ENCODE data around the gene CCDC197. TPM values are rescaled to one million over a fixed set of nuclear protein-coding genes. Genes with fewer than 3 reads are reported as not detected.

CCDC197 gene
- total RNA-seq, 1 donor from 2014 or later: not detected

- TF ChIP-seq EZH2phosphoT487 (IDR thresholded peaks at IDR 0.05) (no peak), CTCF (IDR thresholded peaks at IDR 0.05) (no peak), EZH2 (IDR thresholded peaks at IDR 0.05) (no peak)
- H3K9me3 ChIP-seq (ENCODE audit: low read depth): no peaks in the 10 kb centered on the region
- H3K4me1 Mint-ChIP-seq: peaks cover 35% of the 10 kb centered on the region
- H3K9me3 Mint-ChIP-seq: no peaks in the 10 kb centered on the region
- no peak overlapping the region for H3K9ac ChIP-seq
- no peak for DNase-seq (ENCODE audit: low spot score)
- H3K27me3 Mint-ChIP-seq (ENCODE audit: insufficient read depth, low read depth): peaks cover 7% of the 10 kb centered on the region
- H3K4me3 ChIP-seq: no peak overlapping the region
- H3K27me3 ChIP-seq: no peaks in the 10 kb centered on the region
- no peak overlapping the region for H3K27ac ChIP-seq
- no peak overlapping the region for H2AFZ ChIP-seq (replicated peaks)
- peak overlapping the region; percentile 62 for H3K4me3 Mint-ChIP-seq
- no peaks in the 10 kb centered on the region for H3K36me3 Mint-ChIP-seq
- H3K27ac Mint-ChIP-seq: no peak overlapping the region
- peaks cover 3% of the 10 kb centered on the region for H3K4me1 ChIP-seq
- no peak overlapping the region for H3K4me2 ChIP-seq
- no peaks in the 10 kb centered on the region for H3F3A ChIP-seq (ENCODE audit: low read depth)
- H3K36me3 ChIP-seq: no peaks in the 10 kb centered on the region
- no peaks in the 10 kb centered on the region for H4K20me1 ChIP-seq (ENCODE audit: low read depth)
- H3K79me2 ChIP-seq (ENCODE audit: low read depth): no peaks in the 10 kb centered on the region
Observed at GRCh38 chr14:93960108-93960475, 37.0 kb upstream of the CCDC197 start.

GRCh38 chr14:93960774-93961438 lies 36.2 kb upstream of the CCDC197 start:
- H4K20me1 ChIP-seq (ENCODE audit: low read depth): no peaks in the 10 kb centered on the region
- Mint-ChIP-seq H3K9me3 (no peaks in the 10 kb centered on the region), H3K4me1 (peaks cover 30% of the 10 kb centered on the region), H3K4me3 (peak overlapping the region; percentile 55), H3K27me3 (ENCODE audit: insufficient read depth, low read depth) (peaks cover 7% of the 10 kb centered on the region), H3K27ac (no peak overlapping the region), H3K36me3 (no peaks in the 10 kb centered on the region)
- no peaks in the 10 kb centered on the region for H3K79me2 ChIP-seq (ENCODE audit: low read depth)
- H2AFZ ChIP-seq (replicated peaks): no peak overlapping the region
- H3K9ac ChIP-seq: no peak overlapping the region
- TF ChIP-seq EZH2 (IDR thresholded peaks at IDR 0.05) (no peak), CTCF (IDR thresholded peaks at IDR 0.05) (no peak), EZH2phosphoT487 (IDR thresholded peaks at IDR 0.05) (no peak)
- peaks cover 3% of the 10 kb centered on the region for H3K4me1 ChIP-seq
- no peak overlapping the region for H3K27ac ChIP-seq
- no peaks in the 10 kb centered on the region for H3K27me3 ChIP-seq
- no peak overlapping the region for H3K4me2 ChIP-seq
- no peak for DNase-seq (ENCODE audit: low spot score)
- H3F3A ChIP-seq (ENCODE audit: low read depth): no peaks in the 10 kb centered on the region
- H3K4me3 ChIP-seq: no peak overlapping the region
- no peaks in the 10 kb centered on the region for H3K36me3 ChIP-seq
- no peaks in the 10 kb centered on the region for H3K9me3 ChIP-seq (ENCODE audit: low read depth)

GRCh38 chr14:93961620-93962019 lies 35.5 kb upstream of the CCDC197 start:
- Histone ChIP-seq H3K27me3 (no peaks in the 10 kb centered on the region), H4K20me1 (ENCODE audit: low read depth) (no peaks in the 10 kb centered on the region), H3K4me3 (no peak overlapping the region), H3K79me2 (ENCODE audit: low read depth) (no peaks in the 10 kb centered on the region), H3K36me3 (no peaks in the 10 kb centered on the region), H3K9ac (no peak overlapping the region), H3F3A (ENCODE audit: low read depth) (no peaks in the 10 kb centered on the region), H3K9me3 (ENCODE audit: low read depth) (no peaks in the 10 kb centered on the region), H2AFZ (replicated peaks) (no peak overlapping the region), H3K4me2 (no peak overlapping the region), H3K27ac (no peak overlapping the region), H3K4me1 (peaks cover 3% of the 10 kb centered on the region)
- Mint-ChIP-seq H3K9me3 (no peaks in the 10 kb centered on the region), H3K36me3 (no peaks in the 10 kb centered on the region), H3K4me3 (peak overlapping the region; percentile 55), H3K4me1 (peaks cover 26% of the 10 kb centered on the region), H3K27ac (no peak overlapping the region), H3K27me3 (ENCODE audit: insufficient read depth, low read depth) (peaks cover 7% of the 10 kb centered on the region)
- DNase-seq (ENCODE audit: low spot score): no peak
- TF ChIP-seq CTCF (IDR thresholded peaks at IDR 0.05) (no peak), EZH2 (IDR thresholded peaks at IDR 0.05) (no peak), EZH2phosphoT487 (IDR thresholded peaks at IDR 0.05) (no peak)

All from neural progenitor cell (in vitro differentiated cells).